ENCODE results near the gene NQO2. TPM values are rescaled to one million over a fixed set of nuclear protein-coding genes. Genes with fewer than 3 reads are reported as not detected.
"Not testable (repeated sequence)": the region's sequence is repeated elsewhere in the genome, so short reads cannot be mapped to it uniquely, and the experiment has no call there.

Gene NQO2
- total and polyA plus RNA-seq, 2 of the 13 experiments (the other 11 are each of a cell fraction or from before 2014, with no cell fraction given): 32.2 to 56.5 TPM

GRCh38 chr6:3005874-3006273, 6.2 kb downstream of the NQO2 start (continued):
- no peak for TF ChIP-seq NFYC (CRISPR knock-in tag; IDR thresholded peaks at IDR 0.05)
- TF ChIP-seq MEIS2 (CRISPR knock-in tag; IDR thresholded peaks at IDR 0.05): no peak
- no peak for TF ChIP-seq ZNF12 (CRISPR knock-in tag; IDR thresholded peaks at IDR 0.05)
- TF ChIP-seq ADNP (CRISPR knock-in tag; IDR thresholded peaks at IDR 0.05): no peak

GRCh38 chr6:3006476-3006875, 6.8 kb downstream of the NQO2 start:
- Histone ChIP-seq H3K27ac (ENCODE audit: extremely low read length, insufficient read depth, low read length) (no peak overlapping the region), H3K4me1 (ENCODE audit: insufficient read depth, low read length) (peaks cover 23% of the 10 kb centered on the region), H3K9ac (ENCODE audit: insufficient read depth, low read depth, low read length) (no peak overlapping the region), H3K27me3 (ENCODE audit: control insufficient read depth in 1 of 2, insufficient read depth in 2 of 2, low read length in 2 of 2) (no peaks in the 10 kb centered on the region), H3K79me2 (ENCODE audit: insufficient read depth, low read length) (no peaks in the 10 kb centered on the region), H3K9me3 (ENCODE audit: low read length) (peaks cover 7% of the 10 kb centered on the region), H3K4me3 (replicated peaks in 1 of 3; ENCODE audit: insufficient read depth in 1 of 3, low read depth in 2 of 3, low read length in 3 of 3) (no peak overlapping the region), H3K4me2 (ENCODE audit: low read depth, low read length) (no peak overlapping the region), H4K20me1 (ENCODE audit: insufficient read depth, low read length) (0 out of 2 replicates have a peak, but pooled peaks cover 3% of the 10 kb centered on the region), H3K36me3 (replicated peaks in 1 of 2; ENCODE audit: control insufficient read depth in 1 of 2, insufficient read depth in 2 of 2, low read length in 2 of 2) (peaks cover 13 to 32% of the 10 kb centered on the region in 2 experiments), H2AFZ (ENCODE audit: low read length) (no peak overlapping the region)
- DNase-seq (ENCODE audit: low spot score): no peak
- POLR2A ChIA-PET: no interaction called here
- WGBS (ENCODE audit: low lambda C conversion rate): 98% methylated on average over 5 of the region's 5 CpGs
- no peak for ATAC-seq
- in situ Hi-C loops (cut with HindIII; ENCODE audit: extremely low pct_ligation_motif_present, low pct_unique_long_range_greater_than_20kb) (no loop called here), intact Hi-C loops (cut with micrococcal nuclease; ENCODE audit: unreplicated experiment) (no loop called here)
- CTCF ChIA-PET (ENCODE audit: low intra/inter-chr PET ratio, low total read pairs): no interaction called here
- no peak for TF ChIP-seq KLF16 (CRISPR knock-in tag; IDR thresholded peaks at IDR 0.05)
- no TSS peak for BruUV-seq (replicated peaks)
- FAIRE-seq: no peak

- no peak overlapping the region for H3K9ac ChIP-seq (ENCODE audit: insufficient read depth, low read depth, low read length)
- CTCF ChIA-PET (ENCODE audit: low intra/inter-chr PET ratio, low total read pairs): no interaction called here
- no peaks in the 10 kb centered on the region for H4K20me1 ChIP-seq (ENCODE audit: insufficient read depth, low read length)
- no peak overlapping the region for H3K4me2 ChIP-seq (ENCODE audit: low read depth, low read length)
- H3K36me3 ChIP-seq (replicated peaks in 1 of 2; ENCODE audit: control insufficient read depth in 1 of 2, insufficient read depth in 2 of 2, low read length in 2 of 2): peaks cover 19 to 43% of the 10 kb centered on the region in 2 experiments
- peaks cover 14% of the 10 kb centered on the region for H3K4me1 ChIP-seq (ENCODE audit: insufficient read depth, low read length)
- 98% methylated on average over 3 of the region's 3 CpGs for WGBS (ENCODE audit: low lambda C conversion rate)
- ATAC-seq (no peak), FAIRE-seq (no peak), DNase-seq (ENCODE audit: low spot score) (no peak)
- H3K27ac ChIP-seq (ENCODE audit: extremely low read length, insufficient read depth, low read length): no peak overlapping the region
- intact Hi-C loops (cut with micrococcal nuclease; ENCODE audit: unreplicated experiment): no loop called here
- H3K9me3 ChIP-seq (ENCODE audit: low read length): peaks cover 16% of the 10 kb centered on the region
- POLR2A ChIA-PET: interaction anchor here (1.3 kb wide), 1 partner anchor 8 kb away, joined by 6 read pairs; the partner anchor contains the start of gene NQO2
- H3K4me3 ChIP-seq (replicated peaks in 1 of 3; ENCODE audit: insufficient read depth in 1 of 3, low read depth in 2 of 3, low read length in 3 of 3): no peak overlapping the region
- no peak overlapping the region for H2AFZ ChIP-seq (ENCODE audit: low read length)
- no TSS peak for BruUV-seq (replicated peaks)
- in situ Hi-C loops (cut with HindIII; ENCODE audit: extremely low pct_ligation_motif_present, low pct_unique_long_range_greater_than_20kb): no loop called here
- no peaks in the 10 kb centered on the region for H3K79me2 ChIP-seq (ENCODE audit: insufficient read depth, low read length)
- TF ChIP-seq EHMT2 (IDR thresholded peaks at IDR 0.05; ENCODE audit: borderline replicate concordance, low read depth, low read length): no peak
- no peak for TF ChIP-seq ZNF710 (CRISPR knock-in tag; IDR thresholded peaks at IDR 0.05; ENCODE audit: borderline replicate concordance)
- no peaks in the 10 kb centered on the region for H3K27me3 ChIP-seq (ENCODE audit: control insufficient read depth in 1 of 2, insufficient read depth in 2 of 2, low read length in 2 of 2)
Observed at GRCh38 chr6:3007571-3007970, 7.9 kb downstream of the NQO2 start.

GRCh38 chr6:3008712-3009265, 9.1 kb downstream of the NQO2 start:
- H3K27ac ChIP-seq (ENCODE audit: extremely low read length, insufficient read depth, low read length); H3K9ac ChIP-seq (ENCODE audit: insufficient read depth, low read depth, low read length); H3K4me2 ChIP-seq (ENCODE audit: low read depth, low read length); H2AFZ ChIP-seq (ENCODE audit: low read length); H3K79me2 ChIP-seq (ENCODE audit: insufficient read depth, low read length); in situ Hi-C loops (cut with HindIII; ENCODE audit: extremely low pct_ligation_motif_present, low pct_unique_long_range_greater_than_20kb); intact Hi-C loops (cut with micrococcal nuclease; ENCODE audit: unreplicated experiment); ATAC-seq; BruUV-seq (replicated peaks); POLR2A ChIA-PET; H3K27me3 ChIP-seq (ENCODE audit: control insufficient read depth in 1 of 2, insufficient read depth in 2 of 2, low read length in 2 of 2); FAIRE-seq; DNase-seq (ENCODE audit: low spot score); CTCF ChIA-PET (ENCODE audit: low intra/inter-chr PET ratio, low total read pairs); H3K4me3 ChIP-seq (replicated peaks in 1 of 3; ENCODE audit: insufficient read depth in 1 of 3, low read depth in 2 of 3, low read length in 3 of 3); H4K20me1 ChIP-seq (ENCODE audit: insufficient read depth, low read length): not testable (repeated sequence)
- Histone ChIP-seq H3K9me3 (ENCODE audit: low read length) (peaks cover 16% of the 10 kb centered on the region), H3K36me3 (replicated peaks in 1 of 2; ENCODE audit: control insufficient read depth in 1 of 2, insufficient read depth in 2 of 2, low read length in 2 of 2) (peaks cover 19 to 51% of the 10 kb centered on the region in 2 experiments), H3K4me1 (ENCODE audit: insufficient read depth, low read length) (peaks cover 21% of the 10 kb centered on the region)
- 98% methylated on average over 17 of the region's 17 CpGs for WGBS (ENCODE audit: low lambda C conversion rate)
